Trophoblast cell (in vitro differentiated cells and primary cell): ENCODE data around the gene ERMP1.

Source experiments
- DNase-seq, 2 donors: peaks; one replicate each; pipeline ENCODE4 v3.0.0-alpha.2; 2016
- H2AFZ ChIP-seq: 2 replicates; pipeline ENCODE4 v1.6.1; 2013; ENCODE audit warnings: low read length, moderate library complexity, mild to moderate bottlenecking; ENCODE audit not compliant: insufficient read depth, poor library complexity
- H2AK5ac ChIP-seq: 2 replicates; pipeline ENCODE4 v1.6.1; 2013; ENCODE audit warnings: mild to moderate bottlenecking, low read length
- H2BK120ac ChIP-seq: 2 replicates; pipeline ENCODE4 v1.6.1; 2013; ENCODE audit warnings: low read length, mild to moderate bottlenecking, moderate library complexity; ENCODE audit not compliant: insufficient read depth, poor library complexity
- H2BK12ac ChIP-seq: 2 replicates; pipeline ENCODE4 v1.6.1; 2013; ENCODE audit warnings: mild to moderate bottlenecking, low read length, moderate library complexity
- H2BK5ac ChIP-seq: 2 replicates; pipeline ENCODE4 v1.6.1; 2013; ENCODE audit warnings: low read length, low read depth, moderate library complexity, mild to moderate bottlenecking; ENCODE audit not compliant: poor library complexity
- H3K14ac ChIP-seq: 2 replicates; pipeline ENCODE4 v1.6.1; 2013; ENCODE audit warnings: mild to moderate bottlenecking, low read length
- H3K18ac ChIP-seq: 2 replicates; pipeline ENCODE4 v1.6.1; 2013; ENCODE audit warnings: mild to moderate bottlenecking, low read length
- H3K23ac ChIP-seq: 2 replicates; pipeline ENCODE4 v1.6.1; 2013; ENCODE audit warnings: low read length
- H3K27ac ChIP-seq: 2 replicates; pipeline ENCODE4 v1.5.1; 2013; ENCODE audit warnings: low read depth, mild to moderate bottlenecking, inconsistent platforms, low read length, moderate library complexity
- H3K27me3 ChIP-seq: 2 replicates; pipeline ENCODE4 v1.6.1; 2013; ENCODE audit warnings: inconsistent platforms, mild to moderate bottlenecking, low read length, moderate library complexity; ENCODE audit not compliant: insufficient read depth
- H3K36me3 ChIP-seq, 2 experiments: 1 replicate in 1 of 2; 2 replicates in 1 of 2; pipeline ENCODE4 v1.6.1; 2013; ENCODE audit warnings: low read length in 2 of 2, mild to moderate bottlenecking in 2 of 2, moderate library complexity in 1 of 2; ENCODE audit not compliant: insufficient read depth in 2 of 2, control insufficient read depth in 1 of 2
- H3K4ac ChIP-seq: 2 replicates; pipeline ENCODE4 v1.6.1; 2013; ENCODE audit warnings: low read depth, mild to moderate bottlenecking, low read length, moderate library complexity
- H3K4me1 ChIP-seq, 2 experiments: 1 replicate in 1 of 2; 2 replicates in 1 of 2; pipeline ENCODE4 v1.6.1; 2013; ENCODE audit warnings: low read length in 2 of 2, mild to moderate bottlenecking in 2 of 2, moderate library complexity in 1 of 2; ENCODE audit not compliant: insufficient read depth in 2 of 2, control insufficient read depth in 1 of 2
- H3K4me2 ChIP-seq: 2 replicates; pipeline ENCODE4 v1.6.1; 2013; ENCODE audit warnings: inconsistent platforms, mild to moderate bottlenecking, low read length, moderate library complexity
- H3K4me3 ChIP-seq: 2 replicates; pipeline ENCODE4 v1.5.1; 2013; ENCODE audit warnings: mild to moderate bottlenecking, low read depth, low read length, inconsistent platforms
- H3K79me1 ChIP-seq: one replicate; pipeline ENCODE4 v1.6.1; 2013; ENCODE audit warnings: low read length
- H3K79me2 ChIP-seq: 2 replicates; pipeline ENCODE4 v1.6.1; 2013; ENCODE audit warnings: low read length, mild to moderate bottlenecking; ENCODE audit not compliant: control insufficient read depth, insufficient read depth, poor library complexity
- H3K9ac ChIP-seq: 2 replicates; pipeline ENCODE4 v1.6.1; 2013; ENCODE audit warnings: mild to moderate bottlenecking, low read length
- H3K9me3 ChIP-seq: 2 replicates; pipeline ENCODE4 v1.6.1; 2013; ENCODE audit warnings: low read depth, mild to moderate bottlenecking, control low read depth, inconsistent platforms, low read length; ENCODE audit not compliant: insufficient read depth
- H4K12ac ChIP-seq: 2 replicates; pipeline ENCODE4 v1.6.1; 2013; ENCODE audit warnings: low read depth, mild to moderate bottlenecking, low read length, moderate library complexity
- H4K8ac ChIP-seq: 2 replicates; pipeline ENCODE4 v1.6.1; 2013; ENCODE audit warnings: low read depth, mild to moderate bottlenecking, low read length, moderate library complexity
- H4K91ac ChIP-seq: one replicate; pipeline ENCODE4 v1.6.1; 2013; ENCODE audit warnings: low read depth, mild to moderate bottlenecking, low read length, moderate library complexity
- WGBS: extraction: QIAGEN DNeasy Blood & Tissue Kit; methylation state at CpG from one replicate; pipeline ENCODE4 v1.1.7; 2013; ENCODE audit warnings: missing lambda C conversion rate; ENCODE audit not compliant: insufficient read length, insufficient coverage; ENCODE audit errors: extremely low coverage; 5-methylcytosine and 5-hydroxymethylcytosine counted together

Gene ERMP1

GRCh38 chr9:5832071-5832537, 813 bp downstream of the ERMP1 start:
- H3K23ac ChIP-seq, result no peak overlapping the region
- H3K36me3 ChIP-seq, result peaks cover 0 to 2% of the 10 kb centered on the region in 2 experiments
- H3K27ac ChIP-seq, result no peak overlapping the region
- no peak overlapping the region for H2BK120ac ChIP-seq
- H3K4me1 ChIP-seq, result no peaks in the 10 kb centered on the region
- peak overlapping the region; percentile 95 for H3K4me3 ChIP-seq
- H3K27me3 ChIP-seq, result no peaks in the 10 kb centered on the region
- no CpG with 5 or more reads among the region's 9 CpGs for WGBS
- peak overlapping the region; percentile 96 for H3K14ac ChIP-seq
- peak overlapping the region; percentile 89 for H3K4ac ChIP-seq
- peak overlapping the region; percentile 94 for H3K18ac ChIP-seq
- H3K9ac ChIP-seq, result peak overlapping the region; percentile 64
- no peak for DNase-seq
- H3K79me2 ChIP-seq, result peaks cover 7% of the 10 kb centered on the region
- H2AFZ ChIP-seq, result peak overlapping the region; percentile 94
- no peak overlapping the region for H2BK5ac ChIP-seq
- H4K91ac ChIP-seq, result peak overlapping the region; percentile 93
- H4K12ac ChIP-seq, result peak overlapping the region; percentile 92
- H3K79me1 ChIP-seq, result peaks cover 4% of the 10 kb centered on the region
- no peak overlapping the region for H2BK12ac ChIP-seq
- peak overlapping the region; percentile 94 for H3K4me2 ChIP-seq
- H3K9me3 ChIP-seq, result peaks cover 3% of the 10 kb centered on the region
- peak overlapping the region; percentile 92 for H4K8ac ChIP-seq
- H2AK5ac ChIP-seq, result no peak overlapping the region

- H3K4me3 ChIP-seq, result no peak overlapping the region
- H3K23ac ChIP-seq, result no peak overlapping the region
- H3K4ac ChIP-seq, result no peak overlapping the region
- WGBS, result no CpG with 5 or more reads among the region's 2 CpGs
- H3K4me1 ChIP-seq, result no peaks in the 10 kb centered on the region
- H3K36me3 ChIP-seq, result peaks cover 3 to 8% of the 10 kb centered on the region in 2 experiments
- H2AFZ ChIP-seq, result no peak overlapping the region
- no peak overlapping the region for H2AK5ac ChIP-seq
- H3K27me3 ChIP-seq, result no peaks in the 10 kb centered on the region
- H2BK12ac ChIP-seq, result no peak overlapping the region
- H2BK120ac ChIP-seq, result no peak overlapping the region
- no peaks in the 10 kb centered on the region for H3K79me1 ChIP-seq
- H3K9me3 ChIP-seq, result no peaks in the 10 kb centered on the region
- H4K91ac ChIP-seq, result no peak overlapping the region
- DNase-seq, result no peak
- H3K27ac ChIP-seq, result no peak overlapping the region
- H3K79me2 ChIP-seq, result no peaks in the 10 kb centered on the region
- H4K12ac ChIP-seq, result no peak overlapping the region
- H4K8ac ChIP-seq, result no peak overlapping the region
- no peak overlapping the region for H3K18ac ChIP-seq
- H3K14ac ChIP-seq, result no peak overlapping the region
- H3K4me2 ChIP-seq, result no peak overlapping the region
- no peak overlapping the region for H3K9ac ChIP-seq
- no peak overlapping the region for H2BK5ac ChIP-seq
Observed at GRCh38 chr9:5825895-5826622, 6.9 kb downstream of the ERMP1 start.

- Histone ChIP-seq H3K9me3 (no peaks in the 10 kb centered on the region), H2AK5ac (no peak overlapping the region), H4K91ac (no peak overlapping the region), H3K4me3 (no peak overlapping the region), H2BK120ac (no peak overlapping the region), H2AFZ (no peak overlapping the region), H3K4me2 (no peak overlapping the region), H3K36me3 (peaks cover 3 to 8% of the 10 kb centered on the region in 2 experiments), H3K79me1 (no peaks in the 10 kb centered on the region), H2BK5ac (no peak overlapping the region), H3K18ac (no peak overlapping the region), H2BK12ac (no peak overlapping the region), H3K27me3 (no peaks in the 10 kb centered on the region), H3K23ac (no peak overlapping the region), H3K14ac (no peak overlapping the region), H3K4ac (no peak overlapping the region), H4K12ac (no peak overlapping the region), H4K8ac (no peak overlapping the region), H3K9ac (no peak overlapping the region), H3K79me2 (no peaks in the 10 kb centered on the region), H3K27ac (no peak overlapping the region), H3K4me1 (no peaks in the 10 kb centered on the region)
- no peak for DNase-seq
- no CpG with 5 or more reads among the region's 1 CpG for WGBS
Observed at GRCh38 chr9:5825223-5825622, 7.7 kb downstream of the ERMP1 start.

DNA sequence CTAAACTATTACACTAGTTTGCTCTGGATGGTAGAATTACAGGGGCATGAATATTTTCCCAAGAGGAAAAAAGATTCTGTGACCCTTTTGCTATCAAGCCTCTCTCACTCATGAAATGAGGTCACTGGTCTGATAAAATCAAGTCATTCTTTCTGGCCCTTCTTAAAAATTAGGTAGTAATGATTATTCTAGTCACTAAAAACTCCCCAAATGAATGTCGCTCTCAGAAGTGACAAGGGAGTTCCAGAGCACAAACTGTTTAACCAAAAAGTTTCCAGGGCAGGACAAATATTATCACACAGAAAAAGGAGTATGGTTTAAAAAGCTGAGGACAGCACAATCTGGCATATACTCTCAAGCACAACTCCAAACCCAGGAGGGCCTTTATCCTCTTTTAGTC, 12.5 kb downstream of the ERMP1 start:
- no peak overlapping the region for H2BK5ac ChIP-seq
- no peak overlapping the region for H3K18ac ChIP-seq
- H2AFZ ChIP-seq, result no peak overlapping the region
- no peaks in the 10 kb centered on the region for H3K79me2 ChIP-seq
- no peak overlapping the region for H3K14ac ChIP-seq
- H3K4ac ChIP-seq, result no peak overlapping the region
- H2BK12ac ChIP-seq, result no peak overlapping the region
- H3K79me1 ChIP-seq, result peaks cover 7% of the 10 kb centered on the region
- no peak overlapping the region for H3K4me3 ChIP-seq
- H3K27me3 ChIP-seq, result no peaks in the 10 kb centered on the region
- H3K36me3 ChIP-seq, result peaks cover 2 to 6% of the 10 kb centered on the region in 2 experiments
- no peak overlapping the region for H3K27ac ChIP-seq
- H4K91ac ChIP-seq, result no peak overlapping the region
- no peak overlapping the region for H3K9ac ChIP-seq
- H2BK120ac ChIP-seq, result no peak overlapping the region
- H4K8ac ChIP-seq, result no peak overlapping the region
- no peak overlapping the region for H3K4me2 ChIP-seq
- no peak overlapping the region for H2AK5ac ChIP-seq
- no CpG with 5 or more reads among the region's 1 CpG for WGBS
- no peak overlapping the region for H4K12ac ChIP-seq
- no peak overlapping the region for H3K23ac ChIP-seq
- peaks cover 0 to 4% of the 10 kb centered on the region in 2 experiments for H3K4me1 ChIP-seq
- H3K9me3 ChIP-seq, result no peaks in the 10 kb centered on the region
- no peak for DNase-seq
